Type B pancreatic cell (in vitro differentiated cells): ENCODE results near the gene PHLPP1. TPM values are rescaled to one million over a fixed set of nuclear protein-coding genes. Genes with fewer than 3 reads are reported as not detected.

ENCODE experiments used
- DNase-seq: peaks from one replicate; pipeline ENCODE4 v3.0.0; 2021; ENCODE audit warnings: mixed read lengths; ENCODE audit not compliant: unreplicated experiment; ENCODE audit errors: extremely low spot score
- H3K27ac Mint-ChIP-seq: 2 replicates; pipeline ENCODE4 v1.8.0; 2021; ENCODE audit warnings: mild to moderate bottlenecking, mixed read lengths
- H3K27me3 Mint-ChIP-seq: 2 replicates; pipeline ENCODE4 v1.8.0; 2021; ENCODE audit warnings: mixed read lengths
- H3K36me3 Mint-ChIP-seq: 2 replicates; pipeline ENCODE4 v1.8.0; 2021; ENCODE audit warnings: mixed read lengths
- H3K4me1 Mint-ChIP-seq: one replicate; pipeline ENCODE4 v1.8.0; 2021; ENCODE audit warnings: mixed read lengths; ENCODE audit not compliant: unreplicated experiment
- H3K4me3 Mint-ChIP-seq: 2 replicates; pipeline ENCODE4 v1.8.0; 2021; ENCODE audit warnings: mild to moderate bottlenecking, mixed read lengths
- H3K9me3 Mint-ChIP-seq: 2 replicates; pipeline ENCODE4 v1.8.0; 2021; ENCODE audit warnings: mixed read lengths
- total RNA-seq: library from RNA; stranded (reverse); gene quantifications from 2 replicates; pipeline ENCODE4 v1.2.1, GENCODE V29; 2021; ENCODE audit warnings: low replicate concordance
- TF ChIP-seq, protein P1 (sequence below): fragments of 200-600 bp; sonication (generic); conservative IDR thresholded peaks from 2 replicates; pipeline ENCODE4 v1.5.0; 2021; ENCODE audit warnings: antibody characterized with exemption, mild to moderate bottlenecking

The PHLPP1 gene
- total RNA-seq, 1 donor from 2014 or later, result 28.5 TPM

DNA sequence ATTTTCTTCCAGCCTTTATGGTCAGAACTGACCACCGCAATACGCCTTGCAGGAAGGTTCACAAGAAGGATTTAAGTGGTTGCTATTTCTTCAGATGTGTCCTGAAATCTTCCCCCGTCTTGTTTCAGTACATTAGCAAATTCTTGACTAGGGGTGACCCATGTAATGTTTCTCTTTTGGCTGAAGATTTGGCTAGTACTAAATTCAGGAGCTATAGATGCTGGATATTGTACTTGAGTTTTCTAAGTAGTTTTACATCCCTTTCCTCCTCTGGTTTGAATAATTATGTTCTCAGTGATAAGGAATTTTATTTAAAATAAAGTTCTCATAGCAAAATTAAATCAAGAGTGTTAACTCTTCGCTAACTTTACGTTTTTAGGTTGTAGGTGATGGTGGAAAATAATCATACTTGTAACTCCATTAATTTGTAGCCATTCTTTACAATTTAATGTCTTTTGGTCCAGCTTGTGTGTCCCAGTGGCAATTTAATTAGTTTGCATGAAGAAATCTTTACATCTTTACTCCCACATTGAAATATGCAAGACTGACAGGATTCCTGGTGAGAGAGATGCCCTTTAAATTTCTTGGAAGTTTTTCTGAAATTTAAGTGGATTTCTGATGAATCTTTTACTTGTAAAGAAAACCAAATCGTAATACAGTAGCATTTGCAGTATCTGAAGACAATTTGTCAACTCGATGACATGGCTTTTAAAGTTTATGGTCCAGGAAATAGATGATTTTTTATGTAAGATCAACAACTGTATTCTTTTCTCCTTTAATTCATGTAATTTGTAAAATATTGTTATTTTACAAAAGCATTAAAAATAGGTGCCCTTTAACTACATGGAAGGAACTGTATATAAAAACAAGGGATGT is 2.8 kb downstream of the PHLPP1 start:
- DNase-seq, result no peak
- Mint-ChIP-seq H3K4me1 (peaks cover 52% of the 10 kb centered on the region), H3K4me3 (peak overlapping the region; percentile 96), H3K27ac (peak overlapping the region; percentile 95), H3K27me3 (peaks cover 5% of the 10 kb centered on the region), H3K36me3 (peaks cover 4% of the 10 kb centered on the region), H3K9me3 (no peaks in the 10 kb centered on the region)
- TF ChIP-seq, protein P1, sequence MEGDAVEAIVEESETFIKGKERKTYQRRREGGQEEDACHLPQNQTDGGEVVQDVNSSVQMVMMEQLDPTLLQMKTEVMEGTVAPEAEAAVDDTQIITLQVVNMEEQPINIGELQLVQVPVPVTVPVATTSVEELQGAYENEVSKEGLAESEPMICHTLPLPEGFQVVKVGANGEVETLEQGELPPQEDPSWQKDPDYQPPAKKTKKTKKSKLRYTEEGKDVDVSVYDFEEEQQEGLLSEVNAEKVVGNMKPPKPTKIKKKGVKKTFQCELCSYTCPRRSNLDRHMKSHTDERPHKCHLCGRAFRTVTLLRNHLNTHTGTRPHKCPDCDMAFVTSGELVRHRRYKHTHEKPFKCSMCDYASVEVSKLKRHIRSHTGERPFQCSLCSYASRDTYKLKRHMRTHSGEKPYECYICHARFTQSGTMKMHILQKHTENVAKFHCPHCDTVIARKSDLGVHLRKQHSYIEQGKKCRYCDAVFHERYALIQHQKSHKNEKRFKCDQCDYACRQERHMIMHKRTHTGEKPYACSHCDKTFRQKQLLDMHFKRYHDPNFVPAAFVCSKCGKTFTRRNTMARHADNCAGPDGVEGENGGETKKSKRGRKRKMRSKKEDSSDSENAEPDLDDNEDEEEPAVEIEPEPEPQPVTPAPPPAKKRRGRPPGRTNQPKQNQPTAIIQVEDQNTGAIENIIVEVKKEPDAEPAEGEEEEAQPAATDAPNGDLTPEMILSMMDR, result no peak

GRCh38 chr18:62720048-62720447 is 4.7 kb downstream of the PHLPP1 start:
- TF ChIP-seq, protein P1, result no peak
- H3K4me1 Mint-ChIP-seq, result peaks cover 48% of the 10 kb centered on the region
- DNase-seq, result no peak
- peak overlapping the region; percentile 96 for H3K4me3 Mint-ChIP-seq
- peaks cover 4% of the 10 kb centered on the region for H3K36me3 Mint-ChIP-seq
- peak overlapping the region; percentile 65 for H3K27ac Mint-ChIP-seq
- H3K9me3 Mint-ChIP-seq, result no peaks in the 10 kb centered on the region
- H3K27me3 Mint-ChIP-seq, result peaks cover 5% of the 10 kb centered on the region

DNA sequence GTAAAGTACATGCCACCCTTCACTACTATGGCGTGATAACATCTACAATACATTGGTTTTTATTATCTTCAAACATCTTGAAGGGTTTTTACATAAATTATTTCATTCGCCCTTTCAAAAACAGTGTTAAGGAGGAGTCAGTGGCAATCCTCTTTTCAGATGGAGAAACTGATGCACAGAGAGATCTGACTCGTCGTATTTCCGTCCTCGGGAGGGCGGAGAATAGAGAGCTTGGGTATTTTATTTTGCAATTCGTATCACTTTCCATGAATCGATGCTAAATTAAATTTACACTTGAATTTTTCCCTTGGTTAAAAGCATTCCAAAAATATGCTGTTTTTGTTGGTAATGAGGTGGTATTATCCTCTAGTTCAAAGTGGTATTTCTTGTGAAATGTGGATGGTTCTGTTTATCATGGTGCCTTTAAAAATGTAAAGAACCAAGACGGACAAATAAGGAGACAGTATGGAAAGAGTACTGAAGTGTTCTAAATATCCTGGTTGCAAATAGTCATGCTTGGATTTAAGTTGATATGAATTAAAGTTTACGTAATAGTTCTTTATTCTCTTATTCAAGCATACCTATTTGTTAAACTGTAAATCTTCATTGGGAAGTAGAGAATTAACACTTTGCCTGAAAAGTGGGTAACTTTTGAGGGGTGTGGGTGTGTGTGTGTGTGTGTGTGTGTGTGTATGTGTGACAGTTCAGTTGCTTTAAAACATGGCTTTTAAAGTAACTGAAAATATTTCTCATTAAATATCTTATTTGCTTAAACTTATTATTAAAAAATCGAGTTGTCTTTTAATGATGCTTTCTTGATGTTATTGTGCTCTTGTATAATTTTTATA is 5.6 kb downstream of the PHLPP1 start:
- Mint-ChIP-seq H3K4me1 (peaks cover 48% of the 10 kb centered on the region), H3K36me3 (peaks cover 7% of the 10 kb centered on the region), H3K4me3 (peak overlapping the region; percentile 42), H3K9me3 (no peaks in the 10 kb centered on the region), H3K27ac (no peak overlapping the region), H3K27me3 (peaks cover 5% of the 10 kb centered on the region)
- TF ChIP-seq, protein P1, result no peak
- no peak for DNase-seq

- H3K4me1 Mint-ChIP-seq, result peaks cover 47% of the 10 kb centered on the region
- H3K4me3 Mint-ChIP-seq, result peak overlapping the region; percentile 64
- H3K27ac Mint-ChIP-seq, result no peak overlapping the region
- no peak for DNase-seq
- TF ChIP-seq, protein P1, result no peak
- H3K27me3 Mint-ChIP-seq, result peaks cover 3% of the 10 kb centered on the region
- H3K9me3 Mint-ChIP-seq, result no peaks in the 10 kb centered on the region
- H3K36me3 Mint-ChIP-seq, result peaks cover 8% of the 10 kb centered on the region
Observed at GRCh38 chr18:62721839-62722795, 6.8 kb downstream of the PHLPP1 start.
